GM19193 (cell line): ENCODE measurements around the gene C1orf226.

Source experiments
- POLR2A ChIP-seq: IDR thresholded peaks from 4 replicates; pipeline ENCODE4 v1.6.1; 2011; ENCODE audit not compliant: insufficient read depth, insufficient read length; ENCODE audit errors: extremely low read depth

C1orf226 gene

DNA sequence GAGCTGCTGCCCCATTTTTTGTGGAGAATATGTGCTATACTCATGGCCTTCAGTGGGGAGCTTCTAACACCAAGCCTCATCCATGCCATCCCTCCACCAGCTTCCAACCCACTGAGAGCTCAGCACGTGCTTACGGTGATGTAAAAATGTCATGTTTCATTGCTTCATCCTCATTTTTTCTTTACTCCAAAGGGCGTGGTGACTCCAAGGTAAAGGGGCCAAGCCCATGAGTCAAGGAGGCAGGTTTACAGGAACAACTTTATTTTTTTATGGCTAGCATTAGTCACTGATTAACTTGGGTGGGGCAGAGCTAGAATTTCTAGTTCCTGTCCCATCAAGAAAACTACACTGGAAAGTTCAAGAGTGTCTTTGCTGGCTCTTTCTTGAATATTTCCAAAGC, at the start of gene C1orf226:
C1orf226 (plus strand) TSS at position 346 of the 400 bp plus-strand sequence. CDS start 174 bp downstream, outside the sequence.
- TF ChIP-seq POLR2A = no peak

GRCh38 chr1:162333991-162334390, 47.5 kb upstream of the C1orf226 start:
- TF ChIP-seq POLR2A = no peak

- no peak for TF ChIP-seq POLR2A
Observed at GRCh38 chr1:162335126-162335525, 46.4 kb upstream of the C1orf226 start.

DNA sequence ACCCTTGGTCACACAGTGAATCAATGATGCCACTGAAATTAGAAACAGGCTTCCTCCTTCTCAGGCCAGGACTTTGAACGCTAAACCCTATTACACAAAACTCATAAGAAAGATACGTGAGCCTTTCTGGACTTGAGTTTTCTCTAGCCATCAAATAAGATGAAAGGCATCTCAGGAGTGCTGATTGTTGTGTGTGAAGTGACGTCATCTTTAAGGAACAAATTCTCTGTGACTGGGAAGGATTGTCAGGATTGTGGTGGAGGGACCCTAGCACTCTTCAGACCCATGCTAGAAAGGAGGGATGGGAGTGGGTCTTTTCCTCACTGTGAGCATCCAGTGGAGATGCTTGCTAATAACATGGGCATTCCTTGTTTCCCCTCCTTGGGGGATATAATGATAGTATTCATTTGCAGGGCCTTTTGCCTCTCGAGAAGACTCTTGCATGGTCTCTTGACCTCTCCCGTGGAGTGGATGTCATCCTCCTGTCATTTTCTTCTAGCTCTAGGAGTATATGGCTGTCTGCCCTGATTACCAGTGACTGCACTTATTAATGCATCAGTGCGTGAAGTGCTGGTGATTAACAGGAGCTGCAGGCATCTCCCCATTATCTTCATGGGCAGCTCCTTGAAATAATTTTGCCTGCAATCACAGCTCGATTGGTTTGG, 44.8 kb upstream of the C1orf226 start:
- TF ChIP-seq POLR2A = no peak

GRCh38 chr1:162342452-162342983, 39.0 kb upstream of the C1orf226 start:
- no peak for TF ChIP-seq POLR2A

- TF ChIP-seq POLR2A = no peak
Observed at GRCh38 chr1:162343470-162343869, 38.1 kb upstream of the C1orf226 start.

- TF ChIP-seq POLR2A = no peak
Observed at GRCh38 chr1:162347281-162347680, 34.2 kb upstream of the C1orf226 start.

DNA sequence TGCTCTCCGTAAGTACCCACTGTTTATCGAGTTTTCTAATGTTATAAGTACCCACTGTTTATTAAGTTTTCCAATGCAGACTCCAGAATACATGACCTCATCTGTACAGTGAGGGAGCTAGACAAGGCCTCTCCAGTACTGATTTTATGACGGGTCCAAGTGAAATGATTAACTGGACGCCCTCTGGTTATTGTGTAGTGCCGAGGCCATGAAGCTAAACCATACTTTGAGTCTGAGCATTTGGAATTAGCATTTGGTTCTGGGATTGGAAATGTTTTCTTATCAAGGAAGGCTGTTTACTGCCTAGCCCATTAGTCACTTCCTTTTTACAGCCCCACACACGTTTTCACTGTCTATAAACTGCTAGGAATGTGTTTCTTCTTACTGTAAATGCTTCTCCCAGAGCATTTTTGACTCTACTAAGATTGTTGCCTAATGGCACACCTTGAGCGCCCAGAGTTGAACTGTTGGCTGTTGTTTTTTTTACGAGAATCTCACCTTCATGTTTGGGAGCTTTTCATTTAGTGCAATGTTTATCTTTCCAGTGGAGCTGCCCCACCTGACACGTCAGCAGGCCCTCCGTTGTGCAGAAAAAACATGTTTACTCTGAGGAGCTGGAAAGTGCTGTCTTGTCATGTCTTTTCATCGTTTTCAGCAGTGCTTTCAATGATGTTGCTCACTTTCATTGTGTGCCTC, 31.7 kb upstream of the C1orf226 start:
- TF ChIP-seq POLR2A = no peak

DNA sequence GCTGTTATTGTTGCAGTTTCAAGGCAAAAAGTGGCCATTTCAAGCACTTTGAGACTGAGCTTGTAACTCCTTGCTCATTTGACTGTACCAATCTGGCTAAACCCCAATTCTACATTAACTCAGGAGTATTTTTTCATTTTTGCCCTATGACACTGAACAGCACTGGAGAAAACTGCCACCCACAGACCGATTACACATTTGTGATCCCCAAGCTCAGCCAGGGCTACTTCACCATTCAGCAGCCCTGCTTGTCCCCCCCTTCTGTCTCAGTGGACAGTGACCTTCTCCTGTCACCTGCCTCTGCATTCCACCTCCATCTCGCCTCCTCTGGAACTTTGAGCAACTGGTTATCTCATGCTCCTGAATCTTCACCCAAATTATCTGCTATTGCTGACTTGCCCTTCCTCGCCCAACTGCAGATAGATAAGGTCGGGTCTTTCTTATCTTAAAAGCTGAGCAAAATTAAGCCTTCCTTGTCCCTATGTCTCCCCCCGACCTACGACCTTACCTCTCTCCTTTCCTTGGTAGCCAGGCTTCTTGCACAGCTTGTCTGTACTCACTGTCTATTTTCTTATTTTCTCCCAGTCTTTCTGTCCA, 30.2 kb upstream of the C1orf226 start:
- TF ChIP-seq POLR2A = no peak

DNA sequence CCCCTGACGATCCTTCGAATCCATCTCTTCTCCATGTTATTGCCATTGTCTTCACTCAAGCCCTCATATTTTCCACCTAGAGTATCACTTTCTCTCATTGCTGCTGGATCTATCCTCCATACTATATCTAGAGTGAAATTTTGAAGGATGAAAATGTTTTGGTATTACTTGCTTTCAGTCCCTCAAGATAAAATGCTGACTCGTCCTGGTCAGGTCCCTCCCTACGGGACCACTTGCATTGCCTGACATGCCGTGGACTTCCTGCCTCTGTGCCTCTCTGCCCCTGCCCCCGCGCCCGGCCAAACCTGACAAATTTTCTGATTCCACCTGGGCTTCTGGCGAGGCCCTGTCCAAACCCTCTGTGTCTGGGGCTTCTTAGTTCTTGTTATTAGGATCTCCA, 28.4 kb upstream of the C1orf226 start:
- no peak for TF ChIP-seq POLR2A

DNA sequence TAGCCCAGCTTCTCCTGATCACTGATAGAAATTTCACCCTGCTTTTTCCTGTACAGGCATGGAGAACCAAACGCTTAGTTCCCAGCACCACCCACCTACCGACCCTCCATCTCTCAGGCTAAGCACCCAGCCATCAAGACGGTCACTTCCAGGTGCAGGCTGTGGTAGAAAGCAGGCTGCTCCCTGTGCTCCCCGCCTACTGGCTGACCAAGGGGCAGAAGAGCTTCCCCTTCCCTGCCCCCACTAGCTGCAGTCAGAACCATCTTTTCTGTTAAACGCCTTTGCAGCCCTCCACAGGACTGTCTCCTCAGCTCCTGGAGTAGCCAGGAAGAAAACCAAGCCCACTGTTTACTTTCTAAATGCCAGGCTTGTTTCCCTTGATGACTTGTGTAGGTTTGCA, 27.8 kb upstream of the C1orf226 start:
- TF ChIP-seq POLR2A = no peak

DNA sequence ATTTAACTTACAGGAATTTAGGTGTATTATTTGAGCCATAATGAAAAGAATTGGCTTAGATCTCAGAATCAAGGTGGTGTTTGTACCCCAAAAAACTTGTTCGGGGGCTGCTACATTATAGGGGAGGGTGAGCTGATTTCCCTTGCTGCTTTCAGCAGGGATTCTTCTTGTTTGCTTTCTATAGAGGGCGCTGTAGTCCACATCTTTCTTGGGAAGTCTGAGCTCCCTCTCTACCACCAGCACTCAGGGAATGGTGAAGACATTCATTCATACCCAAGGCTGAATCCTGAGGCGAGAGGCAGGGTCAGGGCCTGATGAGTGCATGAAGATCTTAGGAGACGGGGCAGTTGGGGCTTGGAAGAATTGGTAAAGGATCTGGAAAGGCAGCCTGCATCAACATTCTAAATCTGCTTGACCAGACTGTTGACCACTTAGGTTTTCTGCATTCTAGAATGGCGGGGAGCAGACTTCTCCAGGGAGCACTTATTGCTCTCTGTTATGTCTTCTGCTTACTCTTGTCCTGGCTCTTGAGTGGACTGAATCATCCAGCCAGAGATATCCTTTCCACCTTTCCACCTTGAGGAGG, 23.8 kb upstream of the C1orf226 start:
- no peak for TF ChIP-seq POLR2A

GRCh38 chr1:162358928-162359327, 22.6 kb upstream of the C1orf226 start:
- TF ChIP-seq POLR2A = no peak

DNA sequence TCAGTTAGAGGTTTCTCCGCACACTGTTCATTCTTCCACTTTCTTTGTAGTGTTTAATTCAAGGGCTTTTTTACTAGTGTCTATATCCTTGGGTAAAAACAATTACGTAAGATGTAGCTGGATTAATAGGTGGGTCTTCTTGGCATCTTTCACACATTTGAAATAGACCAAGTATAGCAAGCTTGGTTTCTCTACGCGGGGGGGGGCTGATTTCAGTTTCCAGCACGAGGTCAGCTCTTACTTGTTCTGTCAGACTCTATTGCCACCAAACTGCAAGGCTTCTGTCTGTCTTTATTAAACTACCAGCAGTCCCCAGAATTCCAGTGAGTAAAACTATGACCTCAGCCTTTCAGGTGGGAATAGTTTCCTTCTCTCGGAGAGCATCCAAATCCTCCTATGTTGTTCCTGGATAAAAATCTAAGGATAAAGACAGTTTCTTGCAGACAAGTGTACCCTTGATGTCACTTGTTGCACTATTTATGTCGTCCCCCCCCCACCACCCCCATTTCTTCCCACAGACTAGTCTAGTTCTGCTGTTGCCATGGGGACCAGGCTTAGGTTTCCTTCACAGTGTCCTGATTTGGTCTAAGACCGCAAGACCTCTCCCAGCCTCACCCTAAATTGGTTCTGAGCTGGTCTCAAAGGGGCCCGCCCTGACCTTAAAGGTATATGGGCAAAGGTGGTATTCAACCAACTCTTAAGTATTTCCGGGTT, 21.8 kb upstream of the C1orf226 start:
- no peak for TF ChIP-seq POLR2A
